PC-3 (cell line): ENCODE measurements around the gene SLC25A27. TPM values are rescaled to one million over a fixed set of nuclear protein-coding genes. Genes with fewer than 3 reads are reported as not detected.
A peak's percentile ranks its signal among the peaks of the same experiment; 100 is the strongest.

ENCODE experiments used
- ATAC-seq: fragments of 200-7000 bp; cut with Tn5 transposase; 2 replicates; pipeline ENCODE4 v1.9.1; 2020; ENCODE audit warnings: mild to moderate bottlenecking, moderate library complexity
- BruUV-seq: library from RNA; stranded (reverse); fragments of 400-500 nt; replicated peaks from 2 replicates; lab custom pipeline; 2021; lab: Mats Ljungman, UMichigan
- CTCF ChIA-PET: fragments of 300-600 bp; sonication (Branson Sonifier 250); formaldehyde crosslinking; loops from one replicate; lab custom pipeline; 2022; ENCODE audit warnings: antibody characterized with exemption; lab: Charles Lee
- POLR2A ChIA-PET: fragments of 300-600 bp; sonication (Branson Sonifier 250); formaldehyde crosslinking; loops from one replicate; lab custom pipeline; 2022; ENCODE audit warnings: antibody characterized with exemption; ENCODE audit not compliant: unreplicated experiment; lab: Charles Lee
- DNase-seq: peaks from one replicate; pipeline ENCODE4 v3.0.0-alpha.2; 2015
- H2AFZ ChIP-seq: fragments of 300-600 bp; sonication (generic); 2 replicates; pipeline ENCODE4 v1.6.0; 2016; ENCODE audit warnings: antibody characterized with exemption, low read length
- H3F3A ChIP-seq: fragments of 300-600 bp; sonication (generic); one replicate; pipeline ENCODE4 v1.6.0; 2017; ENCODE audit warnings: antibody characterized with exemption, low read length, control low read depth, mild to moderate bottlenecking; ENCODE audit not compliant: unreplicated experiment
- H3K27ac ChIP-seq: fragments of 300-600 bp; sonication (generic); 2 replicates; pipeline ENCODE4 v1.5.1; 2016; ENCODE audit warnings: mild to moderate bottlenecking, low read length
- H3K27me3 ChIP-seq: fragments of 300-600 bp; sonication (generic); 2 replicates; pipeline ENCODE4 v1.6.1; 2016; ENCODE audit warnings: low read length, mixed read lengths
- H3K36me3 ChIP-seq: fragments of 300-600 bp; sonication (generic); 2 replicates; pipeline ENCODE4 v1.6.1; 2016; ENCODE audit warnings: low read depth, mixed run types, low read length, mixed read lengths
- H3K4me1 ChIP-seq: fragments of 300-600 bp; sonication (generic); 2 replicates; pipeline ENCODE4 v1.5.1; 2016; ENCODE audit warnings: low read length; ENCODE audit not compliant: insufficient read depth
- H3K4me2 ChIP-seq: fragments of 300-600 bp; sonication (generic); 2 replicates; pipeline ENCODE4 v1.6.0; 2016; ENCODE audit warnings: low read length
- H3K4me3 ChIP-seq: fragments of 300-600 bp; sonication (generic); 2 replicates; pipeline ENCODE4 v1.5.1; 2016; ENCODE audit warnings: mild to moderate bottlenecking, low read length, mixed read lengths
- H3K79me2 ChIP-seq: fragments of 300-600 bp; sonication (generic); 2 replicates; pipeline ENCODE4 v1.6.1; 2017; ENCODE audit warnings: low read length, mixed read lengths
- H3K9ac ChIP-seq: fragments of 300-600 bp; sonication (generic); 2 replicates; pipeline ENCODE4 v1.6.0; 2016; ENCODE audit warnings: mild to moderate bottlenecking, low read length
- H3K9me2 ChIP-seq: fragments of 300-600 bp; sonication (generic); replicated peaks from 2 replicates; pipeline ENCODE4 v1.6.1; 2016; ENCODE audit warnings: mixed run types, low read length, mixed read lengths
- H3K9me3 ChIP-seq: fragments of 300-600 bp; sonication (generic); 2 replicates; pipeline ENCODE4 v1.6.1; 2016; ENCODE audit warnings: low read length, mixed read lengths
- H4K20me1 ChIP-seq: fragments of 300-600 bp; sonication (generic); 2 replicates; pipeline ENCODE4 v1.6.1; 2016; ENCODE audit warnings: low read length, mixed read lengths
- CTCF ChIP-seq: fragments of 300-600 bp; sonication (generic); conservative IDR thresholded peaks from 2 replicates; pipeline ENCODE4 v1.5.1; 2017; ENCODE audit warnings: antibody characterized with exemption, low read depth, mild to moderate bottlenecking, low read length
- EZH2 ChIP-seq: fragments of 300-600 bp; sonication (generic); IDR thresholded peaks from one replicate; pipeline ENCODE4 v1.6.1; 2017; ENCODE audit warnings: antibody characterized with exemption, mild to moderate bottlenecking, low read length; ENCODE audit not compliant: unreplicated experiment
- EZH2phosphoT487 ChIP-seq: fragments of 300-600 bp; sonication (generic); IDR thresholded peaks from 2 replicates; pipeline ENCODE4 v1.6.1; 2018; ENCODE audit warnings: mild to moderate bottlenecking, antibody characterized with exemption, low read length, borderline replicate concordance
- intact Hi-C: fragments of 100-400 bp; cut with micrococcal nuclease; formaldehyde crosslinking; loops from 2 replicates; pipeline ENCODE4 v1.9.0; 2023
- total RNA-seq: library from RNA; depleted of rRNA; stranded (reverse); fragments of >200 nt; gene quantifications from 2 replicates; pipeline ENCODE4 v1.2.3, GENCODE V29; 2014

SLC25A27 gene
- total RNA-seq, 1 experiment from 2014 or later, result 3.8 TPM

GRCh38 chr6:46690911-46691451, 38.2 kb downstream of the SLC25A27 start:
- Histone ChIP-seq H3K79me2 (no peaks in the 10 kb centered on the region), H4K20me1 (no peaks in the 10 kb centered on the region), H3F3A (no peaks in the 10 kb centered on the region), H3K9me2 (no peaks in the 10 kb centered on the region), H3K9ac (no peak overlapping the region), H3K4me3 (no peak overlapping the region), H3K36me3 (no peaks in the 10 kb centered on the region), H3K27me3 (no peaks in the 10 kb centered on the region), H3K4me1 (no peaks in the 10 kb centered on the region), H3K9me3 (no peaks in the 10 kb centered on the region), H3K27ac (no peak overlapping the region), H2AFZ (no peak overlapping the region), H3K4me2 (no peak overlapping the region)
- ChIA-PET CTCF (no interaction called here), POLR2A (no interaction called here)
- intact Hi-C loops, result no loop called here
- DNase-seq (no peak), ATAC-seq (no peak)
- no TSS peak for BruUV-seq
- TF ChIP-seq EZH2phosphoT487 (no peak), EZH2 (no peak), CTCF (no peak)

GRCh38 chr6:46699970-46700369, 47.2 kb downstream of the SLC25A27 start:
- Histone ChIP-seq H3K4me1 (peaks cover 2% of the 10 kb centered on the region), H4K20me1 (no peaks in the 10 kb centered on the region), H3K79me2 (no peaks in the 10 kb centered on the region), H3F3A (no peaks in the 10 kb centered on the region), H3K4me3 (no peak overlapping the region), H3K4me2 (no peak overlapping the region), H2AFZ (no peak overlapping the region), H3K9me3 (no peaks in the 10 kb centered on the region), H3K27ac (no peak overlapping the region), H3K36me3 (no peaks in the 10 kb centered on the region), H3K27me3 (no peaks in the 10 kb centered on the region), H3K9ac (no peak overlapping the region), H3K9me2 (no peaks in the 10 kb centered on the region)
- no peak for DNase-seq
- no TSS peak for BruUV-seq
- CTCF ChIA-PET, result interaction anchor here (0.6 kb wide), 1 partner anchor 286 kb away, joined by 4 read pairs; no protein-coding TSS in a partner anchor
- TF ChIP-seq CTCF, result no peak
- TF ChIP-seq EZH2phosphoT487, result no peak
- no peak for TF ChIP-seq EZH2
- POLR2A ChIA-PET, result no interaction called here
- intact Hi-C loops, result loop anchor here (5.0 kb wide), 1 partner anchor 283 kb away; no protein-coding TSS in a partner anchor
- ATAC-seq, result peak; percentile 54

GRCh38 chr6:46704562-46704961, 51.8 kb downstream of the SLC25A27 start:
- DNase-seq (peak; percentile 80), ATAC-seq (peak; percentile 90)
- BruUV-seq, result no TSS peak

More at GRCh38 chr6:46704562-46704961, 51.8 kb downstream of the SLC25A27 start:
- intact Hi-C loops, result loop anchor here (1.0 to 5.0 kb wide), 5 partner anchors 77 to 342 kb away; no protein-coding TSS in a partner anchor
- POLR2A ChIA-PET, result interaction anchor here (0.6 kb wide), 1 partner anchor 185 kb away, joined by 4 read pairs; no protein-coding TSS in a partner anchor
- Histone ChIP-seq H3K4me1 (peaks cover 10% of the 10 kb centered on the region), H3K36me3 (no peaks in the 10 kb centered on the region), H3K4me3 (no peak overlapping the region), H3K27ac (no peak overlapping the region), H3F3A (no peaks in the 10 kb centered on the region), H4K20me1 (no peaks in the 10 kb centered on the region), H3K79me2 (no peaks in the 10 kb centered on the region), H3K27me3 (no peaks in the 10 kb centered on the region), H3K9me3 (no peaks in the 10 kb centered on the region), H3K9ac (no peak overlapping the region), H3K4me2 (peak overlapping the region; percentile 15; the same call in 1 of the 2 replicates), H2AFZ (peak overlapping the region; percentile 35), H3K9me2 (no peaks in the 10 kb centered on the region)
- TF ChIP-seq EZH2, result no peak
- peak; percentile 76 for TF ChIP-seq CTCF
- TF ChIP-seq EZH2phosphoT487, result no peak
- CTCF ChIA-PET, result interaction anchor here (0.7 to 1.5 kb wide), 2 partner anchors 76 to 144 kb away, joined by 3 to 9 read pairs; no protein-coding TSS in a partner anchor
